A673 (cell line): ENCODE measurements around the gene CNGA3. TPM values are rescaled to one million over a fixed set of nuclear protein-coding genes. Genes with fewer than 3 reads are reported as not detected.

Source experiments
- BruUV-seq: library from RNA; stranded (reverse); fragments of 400-500 nt; replicated peaks from 2 replicates; lab custom pipeline; 2021; lab: Mats Ljungman, UMichigan
- CTCF ChIA-PET: fragments of 300-600 bp; sonication (Branson Sonifier 250); formaldehyde crosslinking; loops from one replicate; lab custom pipeline; 2022; ENCODE audit warnings: antibody characterized with exemption; lab: Charles Lee
- POLR2A ChIA-PET: fragments of 300-600 bp; sonication (Branson Sonifier 250); formaldehyde crosslinking; loops from one replicate; lab custom pipeline; 2022; ENCODE audit warnings: antibody characterized with exemption; ENCODE audit not compliant: low non-redundant PET; lab: Charles Lee
- DNase-seq: peaks from one replicate; pipeline ENCODE4 v3.0.0-alpha.2; 2015; ENCODE audit warnings: low spot score
- H3K27ac ChIP-seq: fragments of 200-600 bp; sonication (generic); 2 replicates; pipeline ENCODE4 v1.5.1; 2016; ENCODE audit warnings: mixed run types, low read depth, mild to moderate bottlenecking, mixed read lengths, antibody characterized with exemption, low read length; ENCODE audit not compliant: poor library complexity, severe bottlenecking
- H3K27me3 ChIP-seq: fragments of 200-600 bp; sonication (generic); replicated peaks from 2 replicates; pipeline ENCODE4 v1.6.1; 2017; ENCODE audit warnings: mixed run types, low read depth, mild to moderate bottlenecking, mixed read lengths, antibody characterized with exemption, low read length; ENCODE audit not compliant: insufficient read depth, poor library complexity
- H3K36me3 ChIP-seq: fragments of 200-600 bp; sonication (generic); 2 replicates; pipeline ENCODE4 v1.6.1; 2016; ENCODE audit warnings: mixed run types, mild to moderate bottlenecking, mixed read lengths, antibody characterized with exemption, low read length; ENCODE audit not compliant: insufficient read depth, poor library complexity, severe bottlenecking
- H3K4me1 ChIP-seq: fragments of 200-600 bp; sonication (generic); 2 replicates; pipeline ENCODE4 v1.6.1; 2017; ENCODE audit warnings: mixed run types, mild to moderate bottlenecking, mixed read lengths, antibody characterized with exemption, low read length; ENCODE audit not compliant: insufficient read depth, poor library complexity, severe bottlenecking
- H3K4me3 ChIP-seq: fragments of 200-600 bp; sonication (generic); 2 replicates; pipeline ENCODE4 v1.5.1; 2016; ENCODE audit warnings: low read depth, mixed run types, mild to moderate bottlenecking, mixed read lengths, low read length; ENCODE audit not compliant: poor library complexity, severe bottlenecking
- H3K9me3 ChIP-seq: fragments of 200-600 bp; sonication (generic); 2 replicates; pipeline ENCODE4 v1.6.1; 2016; ENCODE audit warnings: mixed run types, low read depth, mild to moderate bottlenecking, mixed read lengths, antibody characterized with exemption, low read length; ENCODE audit not compliant: poor library complexity, severe bottlenecking
- EZH2 ChIP-seq: fragments of 200-600 bp; sonication (generic); IDR thresholded peaks from 2 replicates; pipeline ENCODE4 v1.6.1; 2017; ENCODE audit warnings: borderline replicate concordance, low read depth, mild to moderate bottlenecking, mixed read lengths, antibody characterized with exemption, low read length; ENCODE audit not compliant: poor library complexity, severe bottlenecking
- intact Hi-C: fragments of 100-400 bp; cut with micrococcal nuclease; formaldehyde crosslinking; loops from one replicate; pipeline ENCODE4 v1.10.0; 2022; ENCODE audit not compliant: unreplicated experiment
- total RNA-seq: library from RNA; stranded (reverse); gene quantifications from 2 replicates; pipeline ENCODE4 v1.2.3, GENCODE V29; 2021
- TF ChIP-seq, protein P1 (sequence below): fragments of 300-800, 200-600 bp; sonication (generic); conservative IDR thresholded peaks from 2 replicates; pipeline ENCODE4 v1.5.1; 2017; ENCODE audit warnings: low read depth, mild to moderate bottlenecking, antibody characterized with exemption, low read length, moderate library complexity, mixed read lengths

Gene CNGA3
- total RNA-seq, 1 experiment from 2014 or later, result not detected

DNA sequence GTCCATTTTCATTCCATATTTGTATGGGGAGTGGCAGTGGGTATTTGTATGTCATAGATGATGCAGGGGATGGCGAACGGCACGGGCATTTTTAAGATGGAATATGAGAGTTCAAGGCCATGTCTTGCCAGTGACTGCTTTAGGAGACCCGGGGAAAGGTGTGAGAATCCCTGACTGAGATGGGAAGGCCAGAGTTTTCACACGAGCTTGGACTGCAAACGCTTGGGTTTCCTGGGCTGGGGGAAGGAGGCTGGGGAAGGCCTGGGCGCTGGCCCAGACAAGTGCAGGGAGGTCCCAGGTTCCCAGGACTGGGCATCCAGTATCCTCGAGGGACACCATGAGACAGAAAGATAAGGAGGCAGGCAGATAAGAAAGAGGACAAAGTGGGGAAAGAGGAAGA, 35.2 kb downstream of the CNGA3 start:
- Histone ChIP-seq H3K27me3 (peaks cover 13% of the 10 kb centered on the region), H3K4me3 (no peak overlapping the region), H3K4me1 (no peaks in the 10 kb centered on the region), H3K36me3 (no peaks in the 10 kb centered on the region), H3K9me3 (no peaks in the 10 kb centered on the region), H3K27ac (no peak overlapping the region)
- BruUV-seq, result no TSS peak
- intact Hi-C loops, result no loop called here
- ChIA-PET POLR2A (no interaction called here), CTCF (no interaction called here)
- DNase-seq, result no peak
- TF ChIP-seq, protein P1, sequence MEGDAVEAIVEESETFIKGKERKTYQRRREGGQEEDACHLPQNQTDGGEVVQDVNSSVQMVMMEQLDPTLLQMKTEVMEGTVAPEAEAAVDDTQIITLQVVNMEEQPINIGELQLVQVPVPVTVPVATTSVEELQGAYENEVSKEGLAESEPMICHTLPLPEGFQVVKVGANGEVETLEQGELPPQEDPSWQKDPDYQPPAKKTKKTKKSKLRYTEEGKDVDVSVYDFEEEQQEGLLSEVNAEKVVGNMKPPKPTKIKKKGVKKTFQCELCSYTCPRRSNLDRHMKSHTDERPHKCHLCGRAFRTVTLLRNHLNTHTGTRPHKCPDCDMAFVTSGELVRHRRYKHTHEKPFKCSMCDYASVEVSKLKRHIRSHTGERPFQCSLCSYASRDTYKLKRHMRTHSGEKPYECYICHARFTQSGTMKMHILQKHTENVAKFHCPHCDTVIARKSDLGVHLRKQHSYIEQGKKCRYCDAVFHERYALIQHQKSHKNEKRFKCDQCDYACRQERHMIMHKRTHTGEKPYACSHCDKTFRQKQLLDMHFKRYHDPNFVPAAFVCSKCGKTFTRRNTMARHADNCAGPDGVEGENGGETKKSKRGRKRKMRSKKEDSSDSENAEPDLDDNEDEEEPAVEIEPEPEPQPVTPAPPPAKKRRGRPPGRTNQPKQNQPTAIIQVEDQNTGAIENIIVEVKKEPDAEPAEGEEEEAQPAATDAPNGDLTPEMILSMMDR, result no peak
- no peak for TF ChIP-seq EZH2

DNA sequence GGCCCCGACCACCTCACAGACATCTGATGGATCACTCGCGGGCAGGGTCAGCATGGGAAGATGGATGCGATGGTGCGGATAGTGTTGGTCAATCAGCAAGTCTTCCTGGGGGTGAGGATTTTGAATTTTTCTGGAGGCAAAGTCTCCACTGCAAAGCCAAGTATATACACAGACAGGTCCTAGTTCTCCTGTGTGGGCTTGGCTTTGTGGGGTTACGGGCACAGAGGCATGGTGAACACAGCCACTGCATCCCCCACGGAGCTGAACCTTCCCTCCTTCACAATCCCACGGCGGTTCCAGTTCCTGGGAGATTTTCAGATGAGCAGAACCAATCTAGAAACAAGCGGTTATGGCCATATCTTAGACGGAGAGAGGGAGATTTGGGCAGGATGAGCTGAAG, 35.8 kb downstream of the CNGA3 start:
- DNase-seq, result no peak
- Histone ChIP-seq H3K4me1 (no peaks in the 10 kb centered on the region), H3K27me3 (peaks cover 9% of the 10 kb centered on the region), H3K9me3 (no peaks in the 10 kb centered on the region), H3K27ac (no peak overlapping the region), H3K36me3 (no peaks in the 10 kb centered on the region), H3K4me3 (no peak overlapping the region)
- POLR2A ChIA-PET, result no interaction called here
- no TSS peak for BruUV-seq
- intact Hi-C loops, result no loop called here
- no peak for TF ChIP-seq EZH2
- TF ChIP-seq, protein P1, result no peak
- CTCF ChIA-PET, result no interaction called here

DNA sequence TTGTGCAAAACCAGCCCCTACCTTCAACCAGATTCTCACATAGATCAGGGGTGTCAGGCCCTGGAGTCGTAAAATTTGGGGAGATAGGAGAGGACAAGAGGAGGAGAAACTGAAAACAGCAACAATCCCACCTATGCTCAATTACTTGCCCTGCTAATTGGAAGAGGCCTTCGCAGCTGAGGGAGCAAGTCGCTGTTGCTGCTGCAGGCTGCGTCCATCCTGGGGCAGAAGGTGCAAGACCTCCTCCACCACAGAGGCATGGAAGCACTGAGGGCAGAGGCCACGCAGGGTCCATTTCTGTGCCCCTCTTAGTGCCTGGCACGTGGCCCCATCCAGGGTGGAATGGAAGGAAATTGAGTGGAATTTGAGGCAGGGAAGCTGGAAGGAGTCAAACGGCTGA, 36.5 kb downstream of the CNGA3 start:
- BruUV-seq, result no TSS peak
- CTCF ChIA-PET, result no interaction called here
- no peaks in the 10 kb centered on the region for H3K36me3 ChIP-seq
- intact Hi-C loops, result no loop called here
- POLR2A ChIA-PET, result no interaction called here
- H3K9me3 ChIP-seq, result no peaks in the 10 kb centered on the region
- no peaks in the 10 kb centered on the region for H3K4me1 ChIP-seq
- H3K27ac ChIP-seq, result no peak overlapping the region
- no peak for TF ChIP-seq EZH2
- TF ChIP-seq, protein P1, result no peak
- no peak for DNase-seq
- no peak overlapping the region for H3K4me3 ChIP-seq
- H3K27me3 ChIP-seq, result peaks cover 7% of the 10 kb centered on the region
